ENCODE measurements around the gene ATP2B1. TPM values are rescaled to one million over a fixed set of nuclear protein-coding genes. Genes with fewer than 3 reads are reported as not detected.
A peak's percentile ranks its signal among the peaks of the same experiment; 100 is the strongest.

The ATP2B1 gene
- total RNA-seq, 1 donor from 2014 or later: 105 TPM

DNA sequence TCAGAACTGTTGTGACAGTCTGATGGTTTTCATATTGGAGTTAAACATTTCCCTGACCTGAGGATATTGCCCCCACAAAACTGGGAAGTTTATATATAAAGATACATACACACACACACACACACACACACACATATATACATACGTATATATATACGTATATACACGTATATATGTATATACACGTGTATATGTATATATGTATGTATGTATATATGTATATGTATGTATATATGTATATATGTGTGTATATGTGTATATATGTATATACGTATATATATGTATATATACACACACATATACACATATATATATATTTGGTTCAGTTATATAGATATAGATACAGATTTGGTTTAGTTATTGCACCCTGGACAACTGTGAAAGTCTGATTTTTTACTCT lies 65.7 kb downstream of the ATP2B1 start:
- Mint-ChIP-seq H3K27me3 (no peaks in the 10 kb centered on the region), H3K27ac (no peak overlapping the region), H3K4me3 (ENCODE audit: low read depth) (no peak overlapping the region), H3K9me3 (ENCODE audit: low read depth) (no peaks in the 10 kb centered on the region), H3K4me1 (ENCODE audit: low read depth) (peaks cover 28% of the 10 kb centered on the region), H3K36me3 (ENCODE audit: insufficient read depth) (peaks cover 9% of the 10 kb centered on the region)
- DNase-seq (ENCODE audit: low spot score, unreplicated experiment): no peak
- TF ChIP-seq, protein P1, sequence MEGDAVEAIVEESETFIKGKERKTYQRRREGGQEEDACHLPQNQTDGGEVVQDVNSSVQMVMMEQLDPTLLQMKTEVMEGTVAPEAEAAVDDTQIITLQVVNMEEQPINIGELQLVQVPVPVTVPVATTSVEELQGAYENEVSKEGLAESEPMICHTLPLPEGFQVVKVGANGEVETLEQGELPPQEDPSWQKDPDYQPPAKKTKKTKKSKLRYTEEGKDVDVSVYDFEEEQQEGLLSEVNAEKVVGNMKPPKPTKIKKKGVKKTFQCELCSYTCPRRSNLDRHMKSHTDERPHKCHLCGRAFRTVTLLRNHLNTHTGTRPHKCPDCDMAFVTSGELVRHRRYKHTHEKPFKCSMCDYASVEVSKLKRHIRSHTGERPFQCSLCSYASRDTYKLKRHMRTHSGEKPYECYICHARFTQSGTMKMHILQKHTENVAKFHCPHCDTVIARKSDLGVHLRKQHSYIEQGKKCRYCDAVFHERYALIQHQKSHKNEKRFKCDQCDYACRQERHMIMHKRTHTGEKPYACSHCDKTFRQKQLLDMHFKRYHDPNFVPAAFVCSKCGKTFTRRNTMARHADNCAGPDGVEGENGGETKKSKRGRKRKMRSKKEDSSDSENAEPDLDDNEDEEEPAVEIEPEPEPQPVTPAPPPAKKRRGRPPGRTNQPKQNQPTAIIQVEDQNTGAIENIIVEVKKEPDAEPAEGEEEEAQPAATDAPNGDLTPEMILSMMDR (IDR thresholded peaks at IDR 0.05; ENCODE audit: unreplicated experiment): no peak

- Mint-ChIP-seq H3K4me3 (ENCODE audit: low read depth) (no peak overlapping the region), H3K27me3 (no peaks in the 10 kb centered on the region), H3K27ac (no peak overlapping the region), H3K36me3 (ENCODE audit: insufficient read depth) (peaks cover 11% of the 10 kb centered on the region), H3K9me3 (ENCODE audit: low read depth) (no peaks in the 10 kb centered on the region), H3K4me1 (ENCODE audit: low read depth) (peaks cover 36% of the 10 kb centered on the region)
- no peak for DNase-seq (ENCODE audit: low spot score, unreplicated experiment)
- TF ChIP-seq, protein P1 (IDR thresholded peaks at IDR 0.05; ENCODE audit: unreplicated experiment): no peak
Observed at GRCh38 chr12:89636776-89637160, 71.9 kb downstream of the ATP2B1 start.

DNA sequence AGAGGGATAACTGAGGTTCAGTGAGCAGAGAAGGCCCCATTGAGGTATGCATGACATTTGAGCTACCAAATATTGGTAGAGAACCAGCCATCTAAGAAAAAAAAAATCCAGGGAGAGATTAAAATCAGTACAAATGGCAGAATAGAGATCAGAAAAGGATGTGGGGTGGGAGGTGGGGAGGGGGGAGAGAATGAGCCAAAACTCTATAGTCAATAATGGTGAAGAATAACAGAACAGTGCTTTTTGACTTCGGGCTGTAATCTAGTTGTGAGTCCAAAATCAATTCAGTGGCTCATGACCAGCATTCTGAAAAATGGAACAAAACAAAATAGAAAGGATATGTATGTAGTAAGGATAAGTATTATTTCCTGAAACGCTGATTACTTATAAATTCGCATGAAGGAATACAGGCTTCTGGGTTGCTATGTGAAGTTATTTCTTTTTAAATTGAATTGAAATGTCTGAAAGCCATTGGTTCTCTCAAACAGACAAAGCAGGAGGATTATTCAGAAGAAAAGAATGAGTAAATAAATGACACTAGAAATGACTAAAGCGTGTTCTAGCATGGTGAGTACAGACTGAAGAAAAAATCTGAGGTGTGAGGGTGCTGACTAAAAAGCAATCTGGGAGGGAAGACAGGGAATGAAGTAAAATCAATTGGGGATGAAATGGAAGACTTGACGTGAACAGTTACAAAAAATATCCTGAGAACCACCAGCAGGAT lies 72.4 kb downstream of the ATP2B1 start:
- no peak for DNase-seq (ENCODE audit: low spot score, unreplicated experiment)
- H3K36me3 Mint-ChIP-seq (ENCODE audit: insufficient read depth): peaks cover 11% of the 10 kb centered on the region
- no peak overlapping the region for H3K4me3 Mint-ChIP-seq (ENCODE audit: low read depth)
- H3K27me3 Mint-ChIP-seq: no peaks in the 10 kb centered on the region
- H3K27ac Mint-ChIP-seq: peak overlapping the region; percentile 66
- TF ChIP-seq, protein P1 (IDR thresholded peaks at IDR 0.05; ENCODE audit: unreplicated experiment): no peak
- no peaks in the 10 kb centered on the region for H3K9me3 Mint-ChIP-seq (ENCODE audit: low read depth)
- peaks cover 42% of the 10 kb centered on the region for H3K4me1 Mint-ChIP-seq (ENCODE audit: low read depth)

GRCh38 chr12:89634508-89634907 lies 74.1 kb downstream of the ATP2B1 start:
- TF ChIP-seq, protein P1 (IDR thresholded peaks at IDR 0.05; ENCODE audit: unreplicated experiment): no peak
- H3K4me3 Mint-ChIP-seq (ENCODE audit: low read depth): no peak overlapping the region
- H3K4me1 Mint-ChIP-seq (ENCODE audit: low read depth): peaks cover 44% of the 10 kb centered on the region
- no peak overlapping the region for H3K27ac Mint-ChIP-seq
- H3K9me3 Mint-ChIP-seq (ENCODE audit: low read depth): no peaks in the 10 kb centered on the region
- no peak for DNase-seq (ENCODE audit: low spot score, unreplicated experiment)
- no peaks in the 10 kb centered on the region for H3K27me3 Mint-ChIP-seq
- peaks cover 11% of the 10 kb centered on the region for H3K36me3 Mint-ChIP-seq (ENCODE audit: insufficient read depth)

GRCh38 chr12:89632778-89633177 lies 75.9 kb downstream of the ATP2B1 start:
- DNase-seq (ENCODE audit: low spot score, unreplicated experiment): no peak
- no peaks in the 10 kb centered on the region for H3K27me3 Mint-ChIP-seq
- H3K9me3 Mint-ChIP-seq (ENCODE audit: low read depth): no peaks in the 10 kb centered on the region
- TF ChIP-seq, protein P1 (IDR thresholded peaks at IDR 0.05; ENCODE audit: unreplicated experiment): no peak
- peaks cover 44% of the 10 kb centered on the region for H3K4me1 Mint-ChIP-seq (ENCODE audit: low read depth)
- H3K36me3 Mint-ChIP-seq (ENCODE audit: insufficient read depth): peaks cover 25% of the 10 kb centered on the region
- peak overlapping the region; percentile 14 for H3K4me3 Mint-ChIP-seq (ENCODE audit: low read depth)
- peak overlapping the region; percentile 87 for H3K27ac Mint-ChIP-seq
